ENCODE results near the gene BSG. TPM values are rescaled to one million over a fixed set of nuclear protein-coding genes. Genes with fewer than 3 reads are reported as not detected.

Gene BSG
- total and polyA plus RNA-seq, 2 of the 4 experiments (the other 2 are of a cell fraction), result 130 to 698 TPM

- Histone ChIP-seq H3K9me1 (ENCODE audit: insufficient read depth, low read length) (peaks cover 9% of the 10 kb centered on the region; the same call in 1 of the 2 replicates), H3K14ac (replicated peaks; ENCODE audit: low read depth, low read length) (peak overlapping the region; percentile 49; the same call in 1 of the 2 replicates), H3K18ac (ENCODE audit: low read depth, low read length) (no peak overlapping the region), H3K9ac (ENCODE audit: low read depth, low read length) (peak overlapping the region; percentile 24; the same call in 1 of the 2 replicates), H4K20me1 (ENCODE audit: insufficient read depth, low read length) (peaks cover 36% of the 10 kb centered on the region), H2BK15ac (ENCODE audit: low read depth, low read length) (peak overlapping the region; percentile 19; the same call in 1 of the 3 replicates), H3K4me2 (ENCODE audit: low read depth, low read length) (peak overlapping the region; percentile 87), H4K5ac (ENCODE audit: low read depth, low read length) (peak overlapping the region; percentile 5), H4K91ac (ENCODE audit: insufficient read depth, low read depth, low read length) (peak overlapping the region; percentile 51; the same call in 1 of the 2 replicates), H2BK5ac (ENCODE audit: low read depth, low read length, poor library complexity, severe bottlenecking) (peak overlapping the region; percentile 1), H3K27ac (ENCODE audit: insufficient read depth, low read length) (peak overlapping the region; percentile 33), H3K4ac (ENCODE audit: low read depth, low read length) (peak overlapping the region; percentile 47; the same call in 1 of the 2 replicates), H2BK120ac (ENCODE audit: low read depth, low read length) (peak overlapping the region; percentile 10; the same call in 1 of the 2 replicates), H3K79me1 (ENCODE audit: low read depth in 1 of 2, low read length in 2 of 2) (peaks cover 0 to 38% of the 10 kb centered on the region in 2 experiments; a peak in 2 of 4 replicates), H3K4me3 (ENCODE audit: insufficient read depth, low read depth, low read length) (peak overlapping the region; percentile 8), H4K8ac (ENCODE audit: low read depth in 2 of 2, low read length in 2 of 2) (peak overlapping the region; percentile 42 to 59), H3K36me3 (ENCODE audit: control insufficient read depth, insufficient read depth, low read length) (no peaks in the 10 kb centered on the region), H2AFZ (replicated peaks; ENCODE audit: low read length, poor library complexity) (peak overlapping the region; percentile 98), H2AK9ac (replicated peaks; ENCODE audit: low read depth, low read length, poor library complexity) (peak overlapping the region; percentile 83), H2BK20ac (ENCODE audit: low read depth, low read length) (no peak overlapping the region), H2AK5ac (ENCODE audit: low read depth, low read length) (peak overlapping the region; percentile 57; the same call in 1 of the 2 replicates), H3K4me1 (ENCODE audit: control insufficient read depth, insufficient read depth, low read length) (peaks cover 26% of the 10 kb centered on the region), H3K23ac (ENCODE audit: low read depth, low read length) (peak overlapping the region; percentile 78; the same call in 1 of the 2 replicates), H3K9me3 (ENCODE audit: control insufficient read depth, insufficient read depth, low read length) (no peaks in the 10 kb centered on the region), H3K27me3 (ENCODE audit: control insufficient read depth, insufficient read depth, low read length) (no peaks in the 10 kb centered on the region), H3K56ac (ENCODE audit: extremely low read depth, insufficient read depth, low read length) (0 out of 2 replicates have a peak overlapping the region, but pooled peaks have one; percentile 61)
- CTCF ChIA-PET, result no interaction called here
- peak; percentile 6 for ATAC-seq (ENCODE audit: low read depth)
- peak; percentile 35 for DNase-seq
- no peak for TF ChIP-seq RFX5 (IDR thresholded peaks at IDR 0.05; ENCODE audit: low read depth, low read length)
- dilution Hi-C loops (cut with HindIII; ENCODE audit: low sequenced_read_pairs, unreplicated experiment) (no loop called here), intact Hi-C loops (cut with micrococcal nuclease) (no loop called here), in situ Hi-C loops (cut with MboI; ENCODE audit: low sequenced_read_pairs) (no loop called here)
- BruUV-seq (replicated peaks), result no TSS peak
- WGBS, 2 experiments (ENCODE audit: extremely low coverage in 2 of 2, insufficient read length in 1 of 2), result 0% methylated on average over 2 of the region's 14 CpGs; no CpG with 5 or more reads in 1 of the 2 experiments
- POLR2A ChIA-PET (ENCODE audit: unreplicated experiment), result no interaction called here
Observed at GRCh38 chr19:571566-571974, 826 bp upstream of the BSG start.
